NCI-H1092 treated with DMSO at 0.1 percent for 48 hours (cell line): ENCODE data around the gene LUZP1.
A peak's percentile ranks its signal among the peaks of the same experiment; 100 is the strongest.

Source experiments
- DNase-seq: peaks from one replicate; lab custom pipeline; 2025; lab: John Stamatoyannopoulos, UW

LUZP1 gene

DNA sequence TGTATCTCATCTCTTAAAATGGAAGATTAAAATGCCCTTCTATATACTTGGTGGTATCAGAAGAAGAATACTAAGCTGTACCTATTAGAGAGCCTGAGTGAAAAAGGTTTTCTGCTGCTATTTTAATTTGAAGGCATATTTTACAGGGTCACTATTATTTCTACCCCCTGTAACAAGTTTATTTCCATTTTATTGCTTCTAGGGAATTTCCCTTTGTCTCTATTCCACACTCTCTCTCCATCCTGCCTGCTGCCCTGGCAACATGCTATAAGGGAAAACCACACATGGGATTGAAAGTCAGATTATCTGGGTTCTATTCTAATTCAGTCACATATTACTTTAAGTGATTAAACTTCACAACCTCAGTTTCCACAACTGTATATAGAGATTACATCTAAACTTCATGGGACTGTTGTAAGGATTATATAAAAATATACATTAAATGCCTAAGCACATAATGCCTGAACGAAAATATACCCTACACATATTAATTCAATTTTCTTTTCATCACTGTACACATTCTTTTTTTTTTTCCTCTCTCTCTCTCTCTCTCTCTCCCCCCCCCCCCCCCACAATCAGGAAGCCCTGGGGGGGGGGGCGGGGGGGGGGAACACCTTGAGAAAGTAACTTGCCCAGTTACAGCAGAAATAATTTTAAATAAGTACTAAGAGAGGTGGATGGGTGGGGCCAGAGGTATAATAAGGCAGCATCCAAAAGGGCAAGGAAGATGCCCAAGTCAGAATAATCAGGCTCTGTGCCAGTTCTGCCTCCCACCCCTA lies 51.5 kb downstream of the LUZP1 start:
- DNase-seq: no peak

- no peak for DNase-seq
Observed at GRCh38 chr1:23116216-23116836, 52.3 kb downstream of the LUZP1 start.

GRCh38 chr1:23114424-23115079 lies 54.1 kb downstream of the LUZP1 start:
- DNase-seq: no peak

DNA sequence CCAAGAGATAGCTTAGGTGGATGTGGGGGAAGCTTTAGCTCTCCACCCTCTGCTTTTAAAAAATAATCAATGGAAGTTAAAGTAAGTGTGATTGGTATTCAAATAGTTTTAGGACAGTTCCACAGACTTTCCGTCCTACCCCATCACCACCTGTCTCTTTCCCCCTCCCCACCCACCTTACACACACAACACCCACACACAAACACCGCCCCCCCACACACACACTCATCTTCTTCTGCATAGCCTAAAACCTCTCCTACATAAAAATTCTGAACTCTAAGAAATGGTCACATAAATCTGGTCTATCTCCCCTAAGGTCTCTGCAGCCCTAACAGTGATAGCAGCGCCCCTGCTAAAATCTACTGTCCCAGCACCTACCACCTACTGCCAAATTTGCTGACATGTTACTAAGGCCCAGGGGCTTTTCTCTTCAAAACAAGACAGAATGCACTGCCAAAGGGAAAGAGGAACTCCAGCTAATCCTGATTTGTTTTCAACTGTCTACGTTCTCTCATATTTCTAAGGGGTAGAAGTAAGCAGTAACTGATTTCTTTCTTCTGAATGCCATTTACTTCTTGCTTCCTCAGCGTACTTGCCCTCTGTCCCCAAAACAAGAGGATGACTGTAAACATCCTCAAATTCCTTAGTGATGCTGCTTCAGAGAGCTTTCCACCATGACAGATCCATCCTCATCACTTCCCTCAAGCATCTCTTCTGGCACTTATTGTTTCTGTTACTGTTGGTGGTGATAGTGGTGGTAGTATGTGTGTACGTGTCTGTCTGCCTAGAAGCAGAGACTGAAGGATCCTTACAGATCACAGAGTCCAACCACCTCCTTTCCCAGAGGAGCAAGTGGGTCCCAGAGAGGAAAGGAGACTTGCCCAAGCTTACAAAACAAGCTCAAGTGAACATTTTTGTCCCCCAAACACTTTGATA lies 56.8 kb downstream of the LUZP1 start:
- DNase-seq: no peak

GRCh38 chr1:23110391-23110790 lies 58.3 kb downstream of the LUZP1 start:
- DNase-seq: no peak

DNA sequence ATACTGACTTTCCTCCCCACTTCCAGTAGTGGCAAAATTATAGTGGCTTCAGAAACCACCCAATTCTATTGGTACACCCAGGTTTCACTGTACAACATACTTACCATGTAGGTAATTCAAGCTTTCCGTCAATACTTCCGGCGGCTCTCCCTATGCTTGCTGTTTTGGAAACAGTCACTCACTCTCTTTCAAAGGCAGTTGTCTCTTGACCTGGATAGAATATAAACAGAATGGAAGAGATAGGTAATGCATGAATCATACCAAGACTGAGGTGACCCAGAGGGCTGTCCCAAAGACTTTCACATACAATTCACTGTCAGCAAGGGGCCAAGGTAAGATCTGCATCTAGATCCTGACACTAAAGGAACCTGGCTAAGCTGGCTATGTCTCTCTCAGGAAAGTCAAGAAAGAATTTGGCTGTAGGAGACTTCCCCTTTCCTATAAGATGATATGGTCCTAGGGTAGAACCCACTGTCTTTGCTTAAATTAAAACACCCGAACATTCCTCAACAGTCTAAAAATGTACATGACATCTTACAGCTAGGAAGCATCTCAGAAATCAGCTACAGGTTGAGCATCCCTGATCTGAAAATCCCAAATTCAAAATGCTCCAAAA lies 59.6 kb downstream of the LUZP1 start:
- DNase-seq: no peak

DNA sequence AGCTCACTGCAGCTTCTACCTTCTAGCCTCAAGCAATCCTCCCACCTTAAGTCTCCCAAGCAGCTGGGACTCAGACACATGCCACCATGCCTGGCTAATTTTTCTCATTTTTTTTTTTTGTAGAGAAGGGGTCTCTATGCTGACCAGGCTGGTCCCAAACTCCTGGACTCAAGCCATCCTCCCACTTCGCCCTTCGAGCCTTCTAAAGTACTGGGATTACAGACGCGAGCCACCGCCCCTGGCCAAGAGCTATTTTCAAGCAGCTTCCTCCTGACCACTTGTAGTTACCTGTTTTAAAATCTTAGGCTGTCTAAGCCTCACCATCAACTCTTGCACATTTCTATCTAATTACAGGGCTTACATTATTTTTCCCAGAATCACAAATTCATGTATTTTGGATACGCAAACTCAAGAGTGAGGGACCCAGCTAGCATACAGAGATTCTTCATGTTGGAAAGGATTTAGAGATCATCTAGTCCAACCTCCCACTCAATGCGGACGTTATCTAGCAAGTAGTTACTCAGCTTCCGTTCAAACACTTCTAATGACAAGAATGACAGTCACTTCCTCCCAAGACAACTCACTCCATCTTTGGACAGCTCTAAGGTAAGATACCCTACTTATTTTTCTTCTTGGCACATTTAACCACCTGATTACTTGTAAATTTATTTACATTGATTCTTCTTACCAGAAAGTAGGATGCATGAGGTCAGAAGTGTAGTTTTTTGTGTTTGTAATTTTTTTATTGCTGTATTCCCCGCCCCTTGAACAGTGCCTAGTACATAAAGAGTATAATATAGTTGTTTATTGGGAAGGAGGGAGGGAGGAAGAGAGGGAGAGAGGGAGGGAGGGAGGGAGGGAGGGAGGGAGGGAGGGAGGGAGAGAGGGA lies 65.4 kb downstream of the LUZP1 start:
- DNase-seq: no peak

GRCh38 chr1:23102289-23102688 lies 66.4 kb downstream of the LUZP1 start:
- DNase-seq: no peak

DNA sequence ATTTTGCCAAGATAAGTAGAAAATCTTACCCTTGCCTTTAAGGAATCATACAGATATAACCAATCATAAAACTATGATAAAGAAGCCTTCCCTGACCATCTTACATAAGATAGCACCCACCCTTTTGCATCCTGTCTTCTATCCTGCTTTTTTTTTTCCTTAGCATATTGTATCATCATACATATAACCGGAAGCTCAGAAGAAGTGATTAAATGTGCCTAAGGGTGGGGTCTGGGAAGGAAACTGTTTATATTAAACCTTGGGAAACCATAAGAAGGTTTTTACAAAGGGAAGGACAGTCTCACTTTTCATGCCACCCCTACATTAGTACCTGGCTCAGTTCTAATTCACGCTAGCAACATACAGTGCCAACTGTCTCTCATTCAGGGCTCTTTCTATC lies 66.8 kb downstream of the LUZP1 start:
- DNase-seq: no peak

GRCh38 chr1:23101101-23101827 lies 67.4 kb downstream of the LUZP1 start:
- no peak for DNase-seq

GRCh38 chr1:23100074-23100748 lies 68.4 kb downstream of the LUZP1 start:
- no peak for DNase-seq

DNA sequence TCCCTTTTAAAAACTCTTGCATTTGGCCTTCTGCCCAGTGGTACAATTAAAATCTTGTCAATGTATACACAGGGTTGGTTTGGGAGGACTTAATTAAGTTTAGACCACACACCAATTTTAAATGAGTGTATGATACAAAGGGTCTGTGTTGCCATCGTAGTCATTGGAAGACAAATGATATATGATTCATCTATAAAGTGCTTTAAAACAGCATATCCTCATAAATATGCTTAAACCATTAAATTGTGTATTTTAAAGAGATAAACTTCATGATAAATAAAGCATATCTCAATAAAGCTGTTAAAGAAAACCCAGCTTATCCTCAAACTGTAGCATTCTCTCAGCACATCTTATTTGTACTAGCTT lies 69.5 kb downstream of the LUZP1 start:
- no peak for DNase-seq

DNA sequence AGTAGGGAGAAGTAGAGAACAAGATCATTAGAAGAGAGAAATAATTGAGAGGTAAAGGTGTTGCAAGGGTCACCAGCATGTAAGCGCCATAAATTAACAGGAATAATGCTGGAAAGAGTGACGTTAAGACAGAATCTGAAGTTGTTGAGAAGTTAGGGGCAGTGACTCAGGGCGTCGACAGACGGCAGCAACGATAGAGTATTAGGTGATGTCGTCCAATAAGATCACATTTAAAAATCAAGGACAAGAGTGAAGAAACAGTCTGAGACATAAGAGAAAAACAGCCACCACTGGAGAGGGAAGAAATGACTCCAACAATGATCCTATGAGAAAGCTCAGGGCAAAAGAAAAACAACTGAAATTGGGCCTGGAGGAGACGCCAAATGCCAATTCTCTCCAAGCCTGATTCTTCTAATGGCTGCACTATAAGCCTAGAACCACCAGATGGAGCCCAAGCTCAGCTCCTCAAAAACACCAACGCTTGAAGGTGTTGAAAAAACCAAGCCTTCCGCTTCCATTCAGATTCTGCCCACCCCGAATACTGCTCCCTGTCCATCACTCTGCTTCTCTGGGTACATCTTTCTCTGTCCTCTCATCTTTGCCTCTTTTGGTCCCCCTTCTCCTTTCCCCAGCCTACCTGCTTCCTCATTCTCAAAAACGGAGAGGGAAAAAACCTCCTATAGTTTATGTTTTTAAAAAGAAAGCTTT lies 70.0 kb downstream of the LUZP1 start:
- peak; percentile 71 for DNase-seq

DNA sequence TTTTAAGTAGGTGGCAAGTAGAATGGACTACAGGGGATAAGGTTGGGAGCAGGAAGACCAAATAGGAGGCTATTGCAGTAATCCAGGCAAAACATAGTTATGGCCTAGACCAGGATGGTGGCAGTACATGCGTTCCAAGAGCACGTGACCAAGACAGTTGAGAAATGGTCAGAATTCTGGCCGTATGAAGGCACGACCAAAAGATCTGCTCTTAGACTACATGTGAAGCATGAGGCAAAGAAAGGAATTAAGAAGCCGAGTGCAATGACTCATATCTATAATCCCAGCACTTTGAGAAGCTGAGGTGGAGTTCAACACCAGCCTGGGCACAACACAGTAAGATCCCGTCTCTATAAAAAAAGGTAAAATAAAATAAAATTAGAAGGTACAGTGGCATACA lies 71.3 kb downstream of the LUZP1 start:
- no peak for DNase-seq

DNA sequence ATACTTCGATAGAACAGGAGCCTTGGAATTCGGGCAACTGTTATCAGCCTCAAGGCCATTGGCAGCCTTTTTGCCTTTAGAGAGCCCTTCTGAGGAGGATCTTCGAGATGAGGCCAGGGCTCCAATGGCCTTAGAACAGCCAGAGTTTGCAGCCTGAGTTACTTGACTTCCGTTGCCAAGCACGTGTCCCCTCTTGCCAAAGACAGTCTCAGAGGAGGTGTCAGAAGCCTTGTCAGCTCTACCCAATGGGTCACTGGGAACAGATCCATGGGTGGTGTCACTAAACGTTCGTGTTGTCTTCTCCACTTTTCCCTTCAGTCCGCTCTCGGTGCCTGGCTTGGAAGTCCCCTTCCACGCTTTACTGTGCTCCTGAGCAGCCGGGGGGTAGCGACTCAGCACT lies 76.2 kb downstream of the LUZP1 start:
- DNase-seq: no peak

DNA sequence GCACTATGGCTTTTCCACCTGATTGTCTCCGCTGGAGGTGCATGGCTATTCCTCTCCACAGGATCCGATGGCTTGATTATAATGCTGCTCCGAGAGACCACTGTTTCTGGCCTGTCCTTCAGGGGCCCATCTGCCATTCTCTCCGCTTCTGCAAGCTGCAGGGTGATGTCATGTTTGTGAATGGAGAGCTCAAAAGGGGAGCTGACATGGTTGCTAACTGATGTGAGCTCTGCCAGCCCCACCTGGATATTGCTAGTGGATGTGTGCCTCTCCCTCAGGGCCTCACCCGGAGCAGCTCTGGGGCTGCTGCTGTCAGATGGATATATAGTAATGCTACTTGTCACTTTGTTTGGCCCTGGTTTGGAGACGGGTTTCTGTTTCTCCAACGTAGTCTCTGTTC lies 77.1 kb downstream of the LUZP1 start:
- DNase-seq: no peak

GRCh38 chr1:23090056-23090455 lies 78.6 kb downstream of the LUZP1 start:
- DNase-seq: no peak

DNA sequence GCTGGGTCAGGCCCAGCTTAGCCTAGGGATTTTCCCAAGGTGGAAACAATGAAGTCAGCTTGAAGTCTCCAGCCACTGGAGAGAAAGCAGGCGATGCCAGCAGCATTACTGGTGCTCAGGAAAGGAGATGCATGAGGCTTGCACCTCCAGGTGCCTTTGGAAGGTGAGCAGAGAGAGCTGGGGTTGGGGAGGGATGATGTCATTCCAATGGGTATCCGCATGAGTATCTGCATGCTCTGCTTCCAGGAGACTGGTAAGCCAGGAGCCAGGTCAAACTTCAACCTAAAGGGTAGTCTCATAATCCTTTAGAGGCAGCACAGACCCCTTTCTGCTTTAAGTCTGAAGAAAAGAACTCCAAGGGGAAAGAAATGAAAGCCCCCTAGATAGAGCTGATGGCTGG lies 80.6 kb downstream of the LUZP1 start:
- no peak for DNase-seq

DNA sequence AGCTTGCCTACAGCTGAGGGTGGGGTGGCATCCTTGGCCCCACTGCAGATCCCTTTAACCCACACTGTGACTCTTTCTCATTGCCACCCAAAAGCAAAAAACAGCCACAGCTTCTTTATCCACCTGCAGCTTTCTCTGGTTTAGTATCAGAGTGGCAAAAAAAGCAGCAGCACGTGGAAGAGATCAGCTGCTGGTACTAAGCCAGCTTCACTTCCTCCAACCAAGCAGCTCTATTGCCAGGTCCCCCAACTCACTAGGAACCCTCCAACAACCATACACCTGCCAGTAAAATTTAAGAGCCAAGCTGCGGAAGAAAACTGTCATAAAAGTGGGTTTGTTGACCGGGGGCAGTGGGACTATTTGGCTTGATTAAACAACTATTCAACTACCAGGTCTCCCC lies 83.0 kb downstream of the LUZP1 start:
- DNase-seq: no peak
